ENCODE data around the gene NIBAN1. TPM values are rescaled to one million over a fixed set of nuclear protein-coding genes. Genes with fewer than 3 reads are reported as not detected.

Gene NIBAN1
- total and polyA plus RNA-seq, 2 of the 8 experiments (the other 6 are each of a cell fraction or from before 2014, with no cell fraction given), result 5.7 to 15.2 TPM

GRCh38 chr1:184966989-184967388 is 7.3 kb downstream of the NIBAN1 start (continued):
- TF ChIP-seq GABPA (IDR thresholded peaks at IDR 0.05; ENCODE audit: borderline replicate concordance, insufficient read depth, low read length), result no peak
